Activated CD8-positive, alpha-beta memory T cell treated with anti-CD3 and anti-CD28 coated beads for 36 hours (primary cell): ENCODE measurements around the gene AAK1. TPM values are rescaled to one million over a fixed set of nuclear protein-coding genes. Genes with fewer than 3 reads are reported as not detected.
"Not testable (repeated sequence)": the region's sequence is repeated elsewhere in the genome, so short reads cannot be mapped to it uniquely, and the experiment has no call there.

Experiments used
- CTCF ChIA-PET: fragments of 350-600 bp; sonication (Branson Sonifier 250); formaldehyde crosslinking; loops from one replicate; lab custom pipeline; 2021; ENCODE audit warnings: antibody characterized with exemption; lab: Charles Lee
- POLR2A ChIA-PET: fragments of 350-600 bp; sonication (Branson Sonifier 250); formaldehyde crosslinking; loops from one replicate; lab custom pipeline; 2021; ENCODE audit warnings: antibody characterized with exemption; lab: Charles Lee
- total RNA-seq, 2 experiments: library from RNA; stranded (reverse); gene quantifications; one replicate each; pipeline ENCODE4 v1.2.3, GENCODE V29; 2021

The AAK1 gene
- total RNA-seq, 2 experiments from 2014 or later, result 76.9 to 77.4 TPM

GRCh38 chr2:69461404-69461803 lies 182.1 kb downstream of the AAK1 start:
- POLR2A ChIA-PET, result no interaction called here
- CTCF ChIA-PET, result no interaction called here

GRCh38 chr2:69459936-69460335 lies 183.6 kb downstream of the AAK1 start:
- ChIA-PET POLR2A (no interaction called here), CTCF (interaction anchor here (1.0 kb wide), 1 partner anchor 105 kb away, joined by 4 read pairs; no protein-coding TSS in a partner anchor)

GRCh38 chr2:69456950-69457445 lies 186.5 kb downstream of the AAK1 start:
- ChIA-PET POLR2A (no interaction called here), CTCF (no interaction called here)

- POLR2A ChIA-PET, result no interaction called here
- CTCF ChIA-PET, result no interaction called here
These were observed 187.4 kb downstream of the AAK1 start for GRCh38 chr2:69456154-69456553.

GRCh38 chr2:69454976-69455375 lies 188.6 kb downstream of the AAK1 start:
- ChIA-PET POLR2A (no interaction called here), CTCF (no interaction called here)

GRCh38 chr2:69453475-69454129 lies 189.9 kb downstream of the AAK1 start:
- ChIA-PET POLR2A (no interaction called here), CTCF (no interaction called here)

GRCh38 chr2:69452687-69453086 lies 190.9 kb downstream of the AAK1 start:
- ChIA-PET CTCF (no interaction called here), POLR2A (no interaction called here)

- POLR2A ChIA-PET, result no interaction called here
- CTCF ChIA-PET, result interaction anchor here (0.8 kb wide), 1 partner anchor 14 kb away, joined by 3 read pairs; the partner anchor contains the start of gene NFU1
These were observed 192.7 kb downstream of the AAK1 start for GRCh38 chr2:69450735-69451416.

- POLR2A ChIA-PET, result no interaction called here
- CTCF ChIA-PET, result no interaction called here
These were observed 193.6 kb downstream of the AAK1 start for GRCh38 chr2:69449906-69450305.

- POLR2A ChIA-PET, CTCF ChIA-PET: not testable (repeated sequence)
These were observed 199.9 kb downstream of the AAK1 start for GRCh38 chr2:69443673-69444072.

GRCh38 chr2:69439499-69439898 lies 204.0 kb downstream of the AAK1 start:
- POLR2A ChIA-PET, CTCF ChIA-PET: not testable (repeated sequence)

GRCh38 chr2:69438580-69438979 lies 205.0 kb downstream of the AAK1 start:
- ChIA-PET CTCF (no interaction called here), POLR2A (interaction anchor here (2.4 kb wide), 1 partner anchor 52 kb away, joined by 14 read pairs; the partner anchor contains the start of gene GFPT1)

GRCh38 chr2:69437751-69438154 lies 205.8 kb downstream of the AAK1 start:
- POLR2A ChIA-PET, result interaction anchor here (0.9 to 2.4 kb wide), 3 partner anchors 52 to 207 kb away, joined by 3 to 14 read pairs (median 6); partner anchors contain the start of gene GFPT1
- CTCF ChIA-PET, result interaction anchor here (0.6 to 1.4 kb wide), 6 partner anchors 9 to 277 kb away, joined by 3 to 4 read pairs (median 3); partner anchors contain the start of gene AAK1

- ChIA-PET POLR2A (interaction anchor here (0.6 to 2.4 kb wide), 4 partner anchors 51 to 207 kb away, joined by 3 to 14 read pairs (median 6); partner anchors contain the start of gene GFPT1), CTCF (interaction anchor here (0.6 to 1.4 kb wide), 6 partner anchors 9 to 278 kb away, joined by 3 to 4 read pairs (median 3); partner anchors contain the start of gene AAK1)
These were observed 206.4 kb downstream of the AAK1 start, which contains the start of gene NFU1 for GRCh38 chr2:69436938-69437750. NFU1 (minus strand) TSS chr2:69437435; CDS start chr2:69437422, 13 bp downstream.

- ChIA-PET CTCF (interaction anchor here (0.9 to 1.4 kb wide), 4 partner anchors 8 to 207 kb away, joined by 3 to 4 read pairs (median 3); partner anchors contain the start of gene AAK1), POLR2A (interaction anchor here (0.6 to 2.4 kb wide), 3 partner anchors 50 to 81 kb away, joined by 6 to 14 read pairs (median 7); partner anchors contain the start of gene GFPT1)
These were observed 207.0 kb downstream of the AAK1 start for GRCh38 chr2:69436596-69436937.

GRCh38 chr2:69434753-69435152 lies 208.8 kb downstream of the AAK1 start:
- POLR2A ChIA-PET, result no interaction called here
- CTCF ChIA-PET, result no interaction called here

GRCh38 chr2:69429491-69430183 lies 213.9 kb downstream of the AAK1 start:
- POLR2A ChIA-PET, result no interaction called here
- CTCF ChIA-PET, result no interaction called here

GRCh38 chr2:69428981-69429380 lies 214.6 kb downstream of the AAK1 start:
- POLR2A ChIA-PET, result no interaction called here
- CTCF ChIA-PET, result interaction anchor here (1.1 kb wide), 1 partner anchor 8 kb away, joined by 4 read pairs; the partner anchor contains the start of gene NFU1

GRCh38 chr2:69424419-69424818 lies 219.1 kb downstream of the AAK1 start:
- POLR2A ChIA-PET, result no interaction called here
- CTCF ChIA-PET, result no interaction called here
